HepG2 (cell line): ENCODE data around the gene CNDP1. TPM values are rescaled to one million over a fixed set of nuclear protein-coding genes. Genes with fewer than 3 reads are reported as not detected.
A peak's percentile ranks its signal among the peaks of the same experiment; 100 is the strongest.

Source experiments
- ARNT2 ChIP-seq: sonication (generic); formaldehyde crosslinking; IDR thresholded peaks from 2 replicates; pipeline ENCODE4 v1.8.0; 2022; ENCODE audit warnings: mild to moderate bottlenecking, low read depth, missing genetic modification reagents, moderate library complexity
- ASH2L ChIP-seq: fragments of 300-600, 200-600 bp; sonication (generic); IDR thresholded peaks from 2 replicates; pipeline ENCODE4 v1.7.0; 2017; ENCODE audit warnings: low read depth, mild to moderate bottlenecking, moderate library complexity, mixed read lengths, low read length; ENCODE audit not compliant: insufficient read length
- CREM ChIP-seq, 2 experiments: sonication (generic) in 1 of 2; formaldehyde crosslinking in 1 of 2; IDR thresholded peaks; 2 replicates each; pipeline versions ENCODE4 v1.4.0 to v1.6.1; 2016 to 2020; ENCODE audit warnings: antibody characterized with exemption in 1 of 2, mild to moderate bottlenecking in 1 of 2, missing genetic modification reagents in 1 of 2
- HOXA7 ChIP-seq: sonication (generic); formaldehyde crosslinking; IDR thresholded peaks from 2 replicates; pipeline ENCODE4 v1.8.1; 2022; ENCODE audit warnings: mild to moderate bottlenecking, missing genetic modification reagents, moderate library complexity
- ISX ChIP-seq: sonication (generic); formaldehyde crosslinking; conservative IDR thresholded peaks from 2 replicates; pipeline ENCODE4 v1.5.0; 2020; ENCODE audit warnings: missing genetic modification reagents
- KDM1A ChIP-seq: IDR thresholded peaks from 2 replicates; pipeline ENCODE4 v1.6.1; 2016; ENCODE audit warnings: missing compliant biosample characterization
- SP1 ChIP-seq, 2 experiments: fragments of 450-650 bp in 1 of 2; sonication (generic) in 1 of 2; formaldehyde crosslinking in 1 of 2; IDR thresholded peaks; 2 replicates each; pipeline versions ENCODE4 v1.4.0 to v1.6.1; 2016 to 2020; ENCODE audit warnings: missing genetic modification reagents in 1 of 2
- SRF ChIP-seq: IDR thresholded peaks from 2 replicates; pipeline ENCODE4 v1.6.1; 2011; ENCODE audit warnings: mild to moderate bottlenecking, low read depth, low read length, moderate library complexity
- ZBTB33 ChIP-seq: sonication (generic); formaldehyde crosslinking; IDR thresholded peaks from 2 replicates; pipeline ENCODE4 v1.4.0; 2020; ENCODE audit warnings: missing genetic modification reagents
- ZBTB39 ChIP-seq: sonication (generic); formaldehyde crosslinking; IDR thresholded peaks from 2 replicates; pipeline ENCODE4 v1.5.0; 2020; ENCODE audit warnings: missing genetic modification reagents
- ZFAT ChIP-seq: sonication (generic); formaldehyde crosslinking; conservative IDR thresholded peaks from 2 replicates; pipeline ENCODE4 v1.8.1; 2023; ENCODE audit warnings: missing genetic modification reagents, inconsistent platforms
- ZNF343 ChIP-seq: sonication (generic); formaldehyde crosslinking; IDR thresholded peaks from 2 replicates; pipeline ENCODE4 v1.4.0; 2020; ENCODE audit warnings: mild to moderate bottlenecking, missing genetic modification reagents
- ZNF574 ChIP-seq: sonication (generic); formaldehyde crosslinking; IDR thresholded peaks from 2 replicates; pipeline ENCODE4 v1.4.0; 2020; ENCODE audit warnings: missing genetic modification reagents
- ZNF678 ChIP-seq: sonication (generic); formaldehyde crosslinking; IDR thresholded peaks from 2 replicates; pipeline ENCODE4 v1.4.0; 2020; ENCODE audit warnings: mild to moderate bottlenecking, missing genetic modification reagents
- polyA plus RNA-seq, 8 experiments: library from polyadenylated mRNA; depleted of rRNA in 3 of 8; stranded (reverse) in 7 of 8; unstranded in 1 of 8; fragments of >200 nt; fragmentation: Illumina TruSeq in 4 of 8; extraction: Trizol in 4 of 8; gene quantifications; 2 replicates each; pipeline versions ENCODE4 v1.2.1 to v1.2.3, GENCODE V29; 2011 to 2016; ENCODE audit warnings: low read depth in 4 of 8, missing spikeins in 1 of 8, mixed read lengths in 1 of 8; ENCODE audit not compliant: insufficient read depth in 1 of 8
- total RNA-seq, 5 experiments: library from RNA; depleted of rRNA; stranded (reverse); fragments of >200 nt; fragmentation: Illumina TruSeq; extraction: Trizol; gene quantifications; 2 replicates each; pipeline ENCODE4 v1.2.3, GENCODE V29; 2016; ENCODE audit warnings: low read depth in 1 of 5
- TF ChIP-seq, protein P1 (sequence below): sonication (generic); formaldehyde crosslinking; IDR thresholded peaks from 2 replicates; pipeline ENCODE4 v1.4.0; 2020; ENCODE audit warnings: missing genetic modification reagents
- TF ChIP-seq, protein P2 (sequence below): fragments of 450-650 bp; IDR thresholded peaks from 2 replicates; pipeline ENCODE4 v1.6.1; 2017; ENCODE audit warnings: mild to moderate bottlenecking

CNDP1 gene
- total and polyA plus RNA-seq, 2 of the 13 experiments (the other 11 are each of a cell fraction or from before 2014, with no cell fraction given), result 0.01 TPM; not detected in 1

DNA sequence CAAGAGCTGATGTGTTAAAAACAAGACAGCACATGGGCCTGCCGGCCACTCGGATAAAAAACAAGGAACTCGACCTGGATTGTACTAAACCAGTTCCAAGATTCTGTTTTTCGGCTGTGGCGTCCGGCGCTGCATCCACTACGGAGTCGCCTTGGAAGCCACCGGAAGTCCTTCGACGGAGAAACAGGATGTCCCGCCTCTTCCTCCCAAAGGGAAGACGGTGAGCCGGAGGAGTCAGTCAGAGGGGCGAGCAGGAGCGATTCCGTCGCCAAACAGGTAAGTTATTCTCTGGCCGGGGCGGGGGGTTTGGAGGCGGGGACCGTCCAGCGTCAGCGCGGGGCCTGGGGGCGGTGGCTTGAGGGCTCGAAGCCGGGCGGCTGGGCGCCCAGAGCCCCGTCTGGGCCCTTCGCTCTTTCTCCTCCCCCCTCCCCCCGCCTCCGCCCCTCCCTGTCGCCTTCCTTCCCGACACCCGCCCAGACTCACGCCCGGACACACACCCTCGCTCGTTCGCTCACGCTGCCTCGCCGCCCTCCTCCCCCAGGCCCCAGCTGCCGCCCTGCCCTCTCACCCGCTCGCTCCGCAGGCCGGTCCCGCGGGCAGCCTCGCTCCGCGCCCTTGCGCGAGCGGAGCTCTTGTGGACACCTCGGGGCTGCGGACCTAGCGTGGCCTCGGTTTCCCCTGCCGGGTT is 63.5 kb downstream of the CNDP1 start, which contains the start of gene ZNF407 (continued):
- TF ChIP-seq ARNT2 (CRISPR knock-in tag) (peak; percentile 15; the same call in 1 of the 2 replicates), ISX (CRISPR knock-in tag) (no peak), ZFAT (CRISPR knock-in tag) (no peak), HOXA7 (CRISPR knock-in tag) (no peak), ASH2L (peak; percentile 86), ZNF574 (peak; percentile 57; the same call in 1 of the 2 replicates), CREM (IDR thresholded peaks at IDR 0.05) (peak; percentile 76; the same call in 1 of the 2 replicates), CREM (CRISPR knock-in tag; IDR thresholded peaks at IDR 0.05) (no peak), SP1 (IDR thresholded peaks at IDR 0.05) (no peak), SP1 (CRISPR knock-in tag; IDR thresholded peaks at IDR 0.05) (no peak), ZNF678 (no peak), ZBTB33 (no peak), ZNF343 (CRISPR knock-in tag) (0 out of 2 replicates have a peak, but pooled peaks have one; percentile 12), SRF (no peak), ZBTB39 (CRISPR knock-in tag) (no peak), KDM1A (CRISPR knock-in tag) (no peak)
- TF ChIP-seq, protein P1, sequence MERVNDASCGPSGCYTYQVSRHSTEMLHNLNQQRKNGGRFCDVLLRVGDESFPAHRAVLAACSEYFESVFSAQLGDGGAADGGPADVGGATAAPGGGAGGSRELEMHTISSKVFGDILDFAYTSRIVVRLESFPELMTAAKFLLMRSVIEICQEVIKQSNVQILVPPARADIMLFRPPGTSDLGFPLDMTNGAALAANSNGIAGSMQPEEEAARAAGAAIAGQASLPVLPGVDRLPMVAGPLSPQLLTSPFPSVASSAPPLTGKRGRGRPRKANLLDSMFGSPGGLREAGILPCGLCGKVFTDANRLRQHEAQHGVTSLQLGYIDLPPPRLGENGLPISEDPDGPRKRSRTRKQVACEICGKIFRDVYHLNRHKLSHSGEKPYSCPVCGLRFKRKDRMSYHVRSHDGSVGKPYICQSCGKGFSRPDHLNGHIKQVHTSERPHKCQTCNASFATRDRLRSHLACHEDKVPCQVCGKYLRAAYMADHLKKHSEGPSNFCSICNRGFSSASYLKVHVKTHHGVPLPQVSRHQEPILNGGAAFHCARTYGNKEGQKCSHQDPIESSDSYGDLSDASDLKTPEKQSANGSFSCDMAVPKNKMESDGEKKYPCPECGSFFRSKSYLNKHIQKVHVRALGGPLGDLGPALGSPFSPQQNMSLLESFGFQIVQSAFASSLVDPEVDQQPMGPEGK (CRISPR knock-in tag), result peak; percentile 80
- TF ChIP-seq, protein P2, sequence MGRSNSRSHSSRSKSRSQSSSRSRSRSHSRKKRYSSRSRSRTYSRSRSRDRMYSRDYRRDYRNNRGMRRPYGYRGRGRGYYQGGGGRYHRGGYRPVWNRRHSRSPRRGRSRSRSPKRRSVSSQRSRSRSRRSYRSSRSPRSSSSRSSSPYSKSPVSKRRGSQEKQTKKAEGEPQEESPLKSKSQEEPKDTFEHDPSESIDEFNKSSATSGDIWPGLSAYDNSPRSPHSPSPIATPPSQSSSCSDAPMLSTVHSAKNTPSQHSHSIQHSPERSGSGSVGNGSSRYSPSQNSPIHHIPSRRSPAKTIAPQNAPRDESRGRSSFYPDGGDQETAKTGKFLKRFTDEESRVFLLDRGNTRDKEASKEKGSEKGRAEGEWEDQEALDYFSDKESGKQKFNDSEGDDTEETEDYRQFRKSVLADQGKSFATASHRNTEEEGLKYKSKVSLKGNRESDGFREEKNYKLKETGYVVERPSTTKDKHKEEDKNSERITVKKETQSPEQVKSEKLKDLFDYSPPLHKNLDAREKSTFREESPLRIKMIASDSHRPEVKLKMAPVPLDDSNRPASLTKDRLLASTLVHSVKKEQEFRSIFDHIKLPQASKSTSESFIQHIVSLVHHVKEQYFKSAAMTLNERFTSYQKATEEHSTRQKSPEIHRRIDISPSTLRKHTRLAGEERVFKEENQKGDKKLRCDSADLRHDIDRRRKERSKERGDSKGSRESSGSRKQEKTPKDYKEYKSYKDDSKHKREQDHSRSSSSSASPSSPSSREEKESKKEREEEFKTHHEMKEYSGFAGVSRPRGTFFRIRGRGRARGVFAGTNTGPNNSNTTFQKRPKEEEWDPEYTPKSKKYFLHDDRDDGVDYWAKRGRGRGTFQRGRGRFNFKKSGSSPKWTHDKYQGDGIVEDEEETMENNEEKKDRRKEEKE, result no peak
